Glomerular visceral epithelial cell (primary cell): ENCODE measurements around the gene STXBP2.

Experiments
- DNase-seq: peaks from one replicate; pipeline ENCODE4 v3.0.0-alpha.2; 2016; ENCODE audit errors: extremely low spot score

STXBP2 gene

DNA sequence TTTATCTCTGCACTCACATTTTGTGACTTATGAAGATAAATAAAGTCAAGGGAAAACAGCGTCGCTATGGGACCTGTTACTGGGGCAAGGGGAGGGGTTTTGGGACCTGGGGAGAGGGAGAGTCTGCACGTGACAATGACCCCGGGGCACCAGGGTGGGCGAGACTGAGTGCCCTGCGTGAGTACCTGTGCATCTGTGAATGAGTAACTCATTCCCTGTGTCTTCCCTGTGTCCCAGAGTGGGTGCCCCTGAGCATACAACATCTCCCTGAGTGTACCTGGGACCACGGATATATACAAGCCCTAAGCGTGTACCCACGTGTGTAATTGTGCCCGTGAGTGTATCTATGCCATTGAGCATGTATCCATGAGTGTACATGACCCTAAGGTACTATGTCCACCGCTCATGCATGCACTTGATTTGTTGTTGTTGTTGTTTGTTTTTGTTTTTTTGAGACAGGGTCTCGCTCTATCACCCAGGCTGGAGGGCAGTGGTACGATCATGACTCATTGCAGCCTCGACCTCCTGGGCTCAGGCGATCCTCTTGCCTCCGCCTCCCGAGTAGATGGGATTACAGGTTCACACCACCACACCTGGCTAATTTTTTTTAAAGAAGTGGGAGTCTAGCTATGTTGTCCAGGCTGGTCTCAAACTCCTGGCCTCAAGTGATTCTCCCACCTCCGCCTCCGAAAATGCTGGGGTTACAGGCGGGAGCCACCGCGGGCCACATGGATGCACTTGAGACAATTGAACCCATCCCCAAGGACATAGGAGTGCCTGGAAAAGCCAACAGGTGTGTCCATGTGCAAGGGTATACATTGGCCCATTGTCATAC, 43.1 kb downstream of the STXBP2 start:
- no peak for DNase-seq

DNA sequence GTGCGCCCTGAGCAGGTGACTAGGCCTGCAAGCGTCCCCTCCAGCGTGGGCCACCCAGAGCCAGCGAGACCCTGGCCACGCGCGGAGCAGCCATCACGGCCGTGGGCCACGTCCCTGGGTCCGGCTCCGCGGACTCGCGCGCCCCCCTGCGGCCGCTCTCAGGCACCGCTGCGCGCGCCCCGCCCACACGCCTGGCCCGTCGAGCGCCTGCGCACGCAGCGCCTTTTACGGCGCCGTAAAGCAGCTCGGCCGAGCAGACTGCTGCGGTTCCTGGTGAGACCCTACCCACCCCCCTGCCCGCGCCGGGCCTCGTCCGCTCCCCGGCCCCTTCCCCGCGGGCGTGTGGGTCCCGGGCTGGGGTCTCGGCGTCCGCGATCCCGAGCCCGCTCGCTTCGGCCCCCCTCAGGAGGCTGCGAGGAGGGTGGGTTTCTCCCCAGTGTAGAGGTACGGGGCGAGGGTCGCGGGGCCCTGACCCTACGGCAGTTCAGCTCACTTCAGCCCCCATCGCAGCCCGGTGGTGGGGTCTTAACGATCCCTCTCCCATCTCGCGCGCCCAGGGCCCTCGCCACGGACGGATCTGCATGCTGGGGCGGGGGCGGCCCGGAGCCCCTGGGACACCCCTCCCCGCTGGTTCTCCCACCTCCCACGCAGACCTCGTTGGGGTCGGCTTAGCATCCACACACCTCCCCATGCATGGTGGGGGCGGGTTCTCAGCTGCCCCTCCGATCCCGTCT, 43.9 kb downstream of the STXBP2 start, which contains the start of gene TRAPPC5:
Gene TRAPPC5, plus strand, starts transcription at position 228 of the 734 bp plus-strand sequence. CDS start 1,421 bp downstream, outside the sequence.
- peak; percentile 84 for DNase-seq

DNA sequence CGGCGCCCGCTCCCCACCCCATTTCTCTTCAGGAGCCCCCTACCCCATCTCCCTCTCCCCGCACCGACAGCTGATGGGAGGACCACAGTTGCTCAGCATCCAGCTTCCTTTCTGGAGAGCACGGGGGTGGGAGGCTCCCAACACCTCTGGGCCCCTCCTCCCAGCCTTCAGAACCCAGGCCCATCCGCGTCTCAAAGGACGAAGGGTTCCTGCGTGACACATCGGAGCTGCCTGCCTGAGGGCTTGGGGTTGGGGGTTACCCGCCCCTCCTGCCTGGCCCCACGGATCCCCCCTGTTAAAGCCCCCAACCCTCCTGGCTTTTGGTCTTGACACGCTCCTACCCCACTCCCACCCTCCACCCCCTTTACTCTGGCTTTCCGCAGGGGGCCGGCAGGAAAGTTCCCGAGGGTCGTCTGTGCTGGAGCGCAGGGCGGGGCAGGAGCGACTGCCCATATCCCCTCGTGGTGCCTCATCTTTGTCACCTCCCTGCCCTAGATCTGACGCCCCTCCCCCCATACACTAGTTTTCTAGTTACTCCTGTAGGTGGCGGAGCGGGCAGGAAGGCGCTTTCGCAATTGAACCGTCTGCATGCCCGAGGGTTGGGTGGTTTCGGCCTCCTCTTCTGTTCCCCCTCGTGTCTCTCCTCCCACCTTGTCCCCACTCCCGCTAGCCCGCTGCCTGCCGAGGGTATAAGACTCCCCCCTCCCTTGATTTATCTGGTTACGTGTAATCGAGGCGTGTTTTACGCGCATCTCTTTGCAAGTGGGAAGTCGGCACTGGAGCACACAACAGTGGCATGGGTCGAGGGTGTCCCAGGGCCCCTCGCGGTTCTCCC, 44.6 kb downstream of the STXBP2 start:
- DNase-seq: peak; percentile 47

DNA sequence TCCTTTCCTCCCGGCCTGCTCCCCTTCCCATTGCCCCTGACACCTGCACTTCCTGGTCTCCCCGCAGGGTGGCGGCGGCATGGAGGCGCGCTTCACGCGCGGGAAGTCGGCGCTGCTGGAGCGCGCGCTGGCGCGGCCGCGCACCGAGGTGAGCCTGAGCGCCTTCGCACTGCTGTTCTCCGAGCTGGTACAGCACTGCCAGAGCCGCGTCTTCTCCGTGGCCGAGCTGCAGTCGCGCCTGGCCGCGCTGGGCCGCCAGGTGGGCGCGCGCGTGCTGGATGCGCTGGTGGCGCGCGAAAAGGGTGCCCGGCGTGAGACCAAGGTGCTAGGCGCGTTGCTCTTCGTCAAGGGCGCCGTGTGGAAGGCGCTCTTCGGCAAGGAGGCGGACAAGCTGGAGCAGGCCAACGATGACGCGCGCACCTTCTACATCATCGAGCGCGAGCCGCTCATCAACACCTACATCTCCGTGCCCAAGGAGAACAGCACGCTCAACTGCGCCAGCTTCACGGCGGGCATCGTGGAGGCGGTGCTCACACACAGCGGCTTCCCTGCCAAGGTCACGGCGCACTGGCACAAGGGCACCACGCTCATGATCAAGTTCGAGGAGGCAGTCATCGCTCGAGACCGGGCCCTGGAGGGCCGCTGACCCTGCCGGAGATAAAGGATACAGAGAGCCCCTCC, 45.4 kb downstream of the STXBP2 start:
- DNase-seq: no peak

DNA sequence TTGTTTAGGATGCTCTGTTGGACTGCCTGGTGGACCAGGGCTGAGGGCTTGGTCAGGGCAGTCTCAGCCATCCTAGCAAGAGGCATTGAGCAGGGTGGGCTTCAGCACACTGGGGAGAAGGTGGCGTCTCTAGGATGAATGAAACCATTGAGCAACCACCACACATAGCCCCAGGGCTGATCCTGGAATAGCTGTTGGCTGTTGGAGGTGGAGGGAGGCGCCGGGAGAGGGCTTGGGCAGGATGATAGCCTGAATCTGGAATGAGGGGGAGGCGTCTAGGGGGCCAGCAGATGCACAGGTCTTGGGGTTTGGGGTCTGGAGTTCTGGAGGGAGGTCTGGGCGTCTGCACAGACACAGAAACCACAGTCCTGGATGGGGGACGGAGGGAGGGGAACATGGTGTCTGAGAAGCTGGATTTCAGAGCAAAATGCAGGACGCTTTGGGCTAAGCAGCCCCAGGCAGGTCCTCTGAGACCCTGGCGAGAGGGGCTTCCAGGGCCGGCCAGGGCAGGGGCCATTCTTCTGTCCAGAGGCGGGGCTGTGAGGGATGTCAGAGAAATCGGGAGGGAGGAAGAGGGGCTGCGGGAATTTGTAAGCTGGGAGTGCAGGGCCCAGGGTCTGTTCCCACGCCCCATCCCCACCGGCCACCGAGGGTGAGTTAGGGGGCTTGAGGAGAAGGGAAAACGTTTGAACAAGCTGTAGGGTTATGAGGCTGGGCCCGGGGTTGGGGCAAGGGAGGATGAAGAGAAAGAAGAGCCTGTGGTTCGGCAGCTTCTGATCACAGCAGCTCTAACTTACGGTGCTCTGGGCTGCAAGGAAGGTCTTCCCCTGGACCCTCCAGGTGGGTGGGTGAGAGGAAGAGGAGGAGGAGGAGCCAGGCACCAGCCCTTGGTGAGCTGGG, 48.9 kb downstream of the STXBP2 start:
- no peak for DNase-seq

DNA sequence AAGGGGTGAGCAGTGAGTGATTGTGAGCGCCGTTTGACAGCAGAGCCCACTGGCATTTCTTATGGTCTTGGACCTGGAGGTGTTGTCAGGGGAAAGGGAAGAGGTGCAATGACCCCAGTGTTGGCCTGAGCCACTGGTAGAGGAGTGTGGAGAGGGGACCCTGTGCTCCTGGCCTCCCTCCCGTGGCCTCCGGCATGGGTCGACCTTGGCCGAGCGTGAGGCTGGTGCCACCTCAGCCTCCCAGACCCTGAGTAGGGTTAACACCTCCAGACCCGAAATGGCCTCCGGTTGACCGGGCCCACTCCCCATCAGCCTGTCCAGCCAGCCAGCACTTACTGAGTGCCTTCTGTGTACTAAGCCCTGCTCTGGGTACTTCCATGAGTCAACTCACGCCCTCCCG, 50.3 kb downstream of the STXBP2 start:
- DNase-seq: no peak

DNA sequence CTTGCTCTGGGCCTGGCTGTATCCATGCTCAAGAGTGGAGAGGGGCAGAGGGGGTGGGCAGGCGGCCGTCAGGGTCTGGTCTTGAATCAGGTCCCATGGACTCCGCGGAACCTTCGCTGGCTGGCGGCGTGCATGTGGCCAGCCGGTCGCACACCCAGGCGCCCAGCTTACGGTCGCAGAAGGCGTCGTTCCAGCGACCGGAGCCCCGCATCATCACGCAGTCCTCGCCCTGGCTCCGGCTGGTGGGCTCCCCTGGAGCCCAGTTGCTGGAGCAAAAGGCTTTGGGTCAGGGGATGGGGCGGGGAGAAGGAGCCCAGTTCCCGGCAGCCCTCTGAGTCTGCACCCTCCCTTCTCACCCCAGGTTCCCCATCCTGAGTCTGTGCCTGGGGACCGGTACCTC, 52.3 kb downstream of the STXBP2 start:
- no peak for DNase-seq

DNA sequence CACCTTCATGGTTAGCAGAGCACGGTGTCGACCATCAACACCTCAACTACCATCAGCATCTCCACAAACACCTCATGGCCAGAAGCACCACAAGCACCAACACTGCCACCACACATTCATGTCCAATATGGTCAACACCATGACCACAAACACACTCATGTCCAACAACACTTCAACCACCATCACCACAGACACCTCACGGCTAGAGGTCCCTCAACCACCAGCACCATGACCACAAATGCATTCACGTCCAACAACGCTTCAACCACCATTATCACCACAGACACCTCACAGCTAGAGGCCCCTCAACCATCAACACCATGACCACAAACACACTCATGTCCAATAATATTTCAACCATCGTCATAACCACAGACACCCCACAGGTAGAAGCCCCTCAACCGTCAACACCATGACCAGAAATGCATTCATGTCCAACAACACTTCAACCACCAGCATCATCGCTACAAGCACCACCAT, 53.9 kb downstream of the STXBP2 start:
- no peak for DNase-seq

DNA sequence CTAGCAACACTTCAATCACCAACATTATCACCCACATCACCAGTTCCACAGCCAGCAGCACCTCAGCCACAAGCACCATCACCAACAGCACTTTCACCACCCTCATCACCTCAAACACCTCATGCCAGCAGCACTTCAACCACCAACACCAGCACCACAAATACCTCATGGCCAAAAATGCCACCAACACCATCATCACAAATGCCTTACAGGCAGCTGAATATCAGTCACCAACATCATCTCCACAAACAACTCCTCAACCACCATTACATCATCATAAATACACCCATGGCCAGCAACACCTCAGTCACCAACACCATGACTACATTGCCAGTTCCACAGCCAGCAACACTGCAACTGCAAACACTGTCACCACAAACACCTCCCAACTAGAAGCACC, 54.6 kb downstream of the STXBP2 start:
- no peak for DNase-seq

DNA sequence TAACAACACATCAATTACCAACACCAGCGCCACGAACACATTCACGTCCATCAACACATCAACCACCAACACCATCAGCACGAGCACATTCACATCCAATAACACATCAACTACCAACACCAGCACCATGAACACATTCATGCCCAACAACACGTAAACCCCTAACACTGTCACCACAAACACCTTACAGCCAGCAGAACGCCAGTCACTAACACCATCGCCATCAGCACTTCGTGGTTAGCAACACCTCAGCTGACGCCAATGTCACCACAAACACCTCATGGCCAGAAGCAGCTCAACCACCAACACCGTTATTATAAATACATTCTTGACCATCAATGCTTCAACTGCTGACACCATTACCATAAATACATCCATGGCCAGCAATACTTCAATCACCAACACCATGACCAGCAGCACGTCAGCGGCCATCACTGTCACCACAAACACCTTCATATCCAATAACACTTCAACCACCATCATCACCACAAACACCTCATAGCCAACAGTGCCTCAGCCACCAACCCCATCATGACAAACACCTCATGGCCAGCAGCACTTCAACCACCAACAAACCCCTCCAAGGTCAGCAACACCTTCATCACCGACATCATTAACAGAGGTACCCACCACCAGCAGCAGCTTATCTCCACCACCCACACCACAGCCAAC, 55.6 kb downstream of the STXBP2 start:
- DNase-seq: no peak

DNA sequence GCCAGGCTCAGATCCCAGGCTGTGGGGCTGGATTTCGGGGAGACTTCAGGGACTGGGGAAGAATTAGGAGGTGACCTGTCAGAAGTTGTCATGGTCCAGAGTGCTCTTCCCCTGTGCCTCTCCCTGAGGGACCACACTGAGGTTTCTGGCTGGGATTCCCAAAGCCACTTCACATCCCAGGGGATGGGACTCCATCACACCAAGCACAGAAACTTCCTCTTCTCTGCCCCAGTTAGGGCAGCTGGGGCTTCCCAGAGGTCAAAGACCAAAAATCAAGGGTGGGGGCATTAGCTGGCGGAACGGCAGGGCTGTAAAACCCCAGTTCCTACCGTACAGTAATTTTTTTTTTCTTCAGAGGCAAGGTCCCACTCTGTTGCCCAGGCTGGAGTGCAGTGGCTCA, 57.6 kb downstream of the STXBP2 start:
- DNase-seq: no peak
